SK-N-SH treated with all-trans-retinoic acid at 6 μM for 48 hours (cell line): ENCODE data around the gene CASQ2.

ENCODE experiments used
- ESRRG ChIP-seq: fragments of 250-450 bp; sonication (Bioruptor Pico); IDR thresholded peaks from 2 replicates; pipeline ENCODE4 v1.6.1; 2021; ENCODE audit warnings: mild to moderate bottlenecking
- PATZ1 ChIP-seq: fragments of 250-450 bp; sonication (Bioruptor Pico); IDR thresholded peaks from 2 replicates; pipeline ENCODE4 v1.8.0; 2020; ENCODE audit warnings: mild to moderate bottlenecking, moderate library complexity, borderline replicate concordance
- ZFP3 ChIP-seq: fragments of 250-450 bp; sonication (Bioruptor Pico); IDR thresholded peaks from 2 replicates; pipeline ENCODE4 v1.5.0; 2020; ENCODE audit warnings: mild to moderate bottlenecking, moderate library complexity
- ZNF8 ChIP-seq: fragments of 450-650 bp; formaldehyde crosslinking; IDR thresholded peaks from 2 replicates; pipeline ENCODE4 v1.5.0; 2020; ENCODE audit warnings: mild to moderate bottlenecking, moderate library complexity

GRCh38 chr1:115658646-115659045 is 109.9 kb downstream of the CASQ2 start:
- TF ChIP-seq ZFP3 (no peak), ESRRG (CRISPR knock-in tag) (no peak), PATZ1 (CRISPR knock-in tag) (no peak), ZNF8 (no peak)
